B cell (primary cell): ENCODE data around the gene PGAP6. TPM values are rescaled to one million over a fixed set of nuclear protein-coding genes. Genes with fewer than 3 reads are reported as not detected.

Experiments used
- ATAC-seq: fragments of 200-7000 bp; cut with Tn5 transposase; one replicate; pipeline ENCODE4 v1.10.0; 2021; ENCODE audit warnings: low read depth, mild to moderate bottlenecking, moderate number of reproducible peaks, moderate library complexity
- CTCF ChIA-PET: fragments of 350-600 bp; sonication (Branson Sonifier 250); formaldehyde crosslinking; loops from one replicate; lab custom pipeline; 2021; ENCODE audit warnings: antibody characterized with exemption, inconsistent platforms; lab: Charles Lee
- POLR2A ChIA-PET: fragments of 350-600 bp; sonication (Branson Sonifier 250); formaldehyde crosslinking; loops from one replicate; lab custom pipeline; 2021; ENCODE audit warnings: antibody characterized with exemption; lab: Charles Lee
- DNase-seq: peaks from one replicate; pipeline ENCODE4 v3.0.0; 2013
- H2AFZ ChIP-seq: 2 replicates; pipeline ENCODE4 v1.6.1; 2012; ENCODE audit warnings: mild to moderate bottlenecking, low read depth, low read length; ENCODE audit not compliant: insufficient read depth, poor library complexity, severe bottlenecking
- H3K27ac ChIP-seq, 2 donors: 1 replicate in 1 of 2; 2 replicates in 1 of 2; pipeline ENCODE4 v1.5.1; 2012 to 2013; ENCODE audit warnings: low read length in 2 of 2, mild to moderate bottlenecking in 2 of 2, moderate library complexity in 1 of 2
- H3K27me3 ChIP-seq, 4 experiments: fragments of 200-600 bp in 1 of 4; sonication (generic) in 1 of 4; replicated peaks in 1 of 4; 1 replicate in 2 of 4; 2 replicates in 2 of 4; pipeline versions ENCODE4 v1.6.1 to v1.7.0; 2013 to 2016; ENCODE audit warnings: low read length in 3 of 4, mild to moderate bottlenecking in 2 of 4, mixed read lengths in 1 of 4, moderate library complexity in 1 of 4; ENCODE audit not compliant: insufficient read depth in 4 of 4, control insufficient read depth in 3 of 4; ENCODE audit errors: control extremely low read depth in 1 of 4
- H3K36me3 ChIP-seq, 2 experiments: replicated peaks in 1 of 2; 1 replicate in 1 of 2; 2 replicates in 1 of 2; pipeline versions ENCODE4 v1.6.1 to v1.7.1; 2013; ENCODE audit warnings: low read length in 1 of 2; ENCODE audit not compliant: insufficient read depth in 2 of 2, control insufficient read depth in 1 of 2; ENCODE audit errors: control extremely low read depth in 1 of 2, extremely low read depth in 1 of 2
- H3K4me1 ChIP-seq, 2 donors: fragments of 200-600 bp in 1 of 2; sonication (generic) in 1 of 2; 1 replicate in 1 of 2; 2 replicates in 1 of 2; pipeline versions ENCODE4 v1.5.1 to v1.6.1; 2013 to 2017; ENCODE audit warnings: low read length in 2 of 2; ENCODE audit not compliant: control insufficient read depth in 2 of 2, insufficient read depth in 2 of 2
- H3K4me2 ChIP-seq: replicated peaks from 2 replicates; pipeline ENCODE3; 2012; ENCODE audit warnings: mild to moderate bottlenecking, low read depth, low read length; ENCODE audit not compliant: poor library complexity, severe bottlenecking
- H3K4me3 ChIP-seq, 5 experiments: fragments of 200-600 bp in 1 of 5; sonication (generic) in 1 of 5; 1 replicate in 3 of 5; 2 replicates in 2 of 5; pipeline versions ENCODE4 v1.5.1 to v1.7.0; 2011 to 2016; ENCODE audit warnings: low read length in 4 of 5, mild to moderate bottlenecking in 4 of 5, low read depth in 2 of 5, control low read depth in 1 of 5, moderate library complexity in 1 of 5; ENCODE audit not compliant: insufficient read depth in 1 of 5; ENCODE audit errors: control extremely low read depth in 1 of 5, extremely low read depth in 1 of 5
- H3K79me2 ChIP-seq: fragments of 200-600 bp; sonication (generic); one replicate; pipeline ENCODE4 v1.6.0; 2016; ENCODE audit warnings: low read length; ENCODE audit not compliant: control insufficient read depth, insufficient read depth
- H3K9ac ChIP-seq: fragments of 200-600 bp; sonication (generic); 2 replicates; pipeline ENCODE4 v1.6.1; 2017; ENCODE audit warnings: mild to moderate bottlenecking, low read length, moderate library complexity
- H3K9me3 ChIP-seq, 3 donors: one replicate each; pipeline versions ENCODE4 v1.6.1 to v1.7.1; 2013; ENCODE audit warnings: low read length in 2 of 3; ENCODE audit not compliant: control insufficient read depth in 2 of 3, insufficient read depth in 1 of 3; ENCODE audit errors: control extremely low read depth in 1 of 3
- H4K20me1 ChIP-seq: 2 replicates; pipeline ENCODE4 v1.6.0; 2012; ENCODE audit warnings: mild to moderate bottlenecking, low read length; ENCODE audit not compliant: insufficient read depth, control insufficient read depth, poor library complexity, severe bottlenecking
- H3K27ac Mint-ChIP-seq: one replicate; pipeline ENCODE4 v1.8.0; 2021; ENCODE audit warnings: mixed read lengths
- H3K27me3 Mint-ChIP-seq: one replicate; pipeline ENCODE4 v1.8.0; 2021; ENCODE audit warnings: mixed read lengths
- H3K4me1 Mint-ChIP-seq: one replicate; pipeline ENCODE4 v1.8.0; 2021; ENCODE audit warnings: mixed read lengths
- H3K4me3 Mint-ChIP-seq: one replicate; pipeline ENCODE4 v1.8.0; 2021; ENCODE audit warnings: mixed read lengths
- H3K9me3 Mint-ChIP-seq: one replicate; pipeline ENCODE4 v1.8.0; 2022; ENCODE audit warnings: mixed read lengths; ENCODE audit not compliant: insufficient read depth
- EZH2 ChIP-seq: IDR thresholded peaks from 2 replicates; pipeline ENCODE4 v1.6.1; 2012; ENCODE audit warnings: borderline replicate concordance, low read depth, mild to moderate bottlenecking, moderate library complexity, low read length; ENCODE audit not compliant: insufficient read depth, poor library complexity, severe bottlenecking
- WGBS: methylation state at CpG from one replicate; pipeline ENCODE4 v1.1.5; 2013; ENCODE audit warnings: missing lambda C conversion rate; ENCODE audit not compliant: insufficient coverage; 5-methylcytosine and 5-hydroxymethylcytosine counted together
- intact Hi-C: fragments of 100-400 bp; cut with micrococcal nuclease; formaldehyde crosslinking; loops from one replicate; pipeline ENCODE4 v1.10.0; 2022
- polyA plus RNA-seq: library from polyadenylated mRNA; depleted of rRNA; stranded (reverse); fragments of >200 nt; gene quantifications from 2 replicates; pipeline ENCODE4 v1.2.3, GENCODE V29; 2012
- total RNA-seq, 2 donors: library from RNA; stranded (reverse); fragments of 120-200 nt in 1 of 2; gene quantifications; 1 replicate in 1 of 2; 2 replicates in 1 of 2; pipeline versions ENCODE4 v1.2.3 to v1.2.4, GENCODE V29; 2013 to 2022
- TF ChIP-seq, protein P1 (sequence below): fragments of 200-600 bp; IDR thresholded peaks from one replicate; pipeline ENCODE4 v1.8.0; 2022; ENCODE audit warnings: antibody characterized with exemption, mild to moderate bottlenecking

Gene PGAP6
- total and polyA plus RNA-seq, 2 donors (not counting 1 experiment from before 2014, with no cell fraction given) = 47.4 to 158 TPM

DNA sequence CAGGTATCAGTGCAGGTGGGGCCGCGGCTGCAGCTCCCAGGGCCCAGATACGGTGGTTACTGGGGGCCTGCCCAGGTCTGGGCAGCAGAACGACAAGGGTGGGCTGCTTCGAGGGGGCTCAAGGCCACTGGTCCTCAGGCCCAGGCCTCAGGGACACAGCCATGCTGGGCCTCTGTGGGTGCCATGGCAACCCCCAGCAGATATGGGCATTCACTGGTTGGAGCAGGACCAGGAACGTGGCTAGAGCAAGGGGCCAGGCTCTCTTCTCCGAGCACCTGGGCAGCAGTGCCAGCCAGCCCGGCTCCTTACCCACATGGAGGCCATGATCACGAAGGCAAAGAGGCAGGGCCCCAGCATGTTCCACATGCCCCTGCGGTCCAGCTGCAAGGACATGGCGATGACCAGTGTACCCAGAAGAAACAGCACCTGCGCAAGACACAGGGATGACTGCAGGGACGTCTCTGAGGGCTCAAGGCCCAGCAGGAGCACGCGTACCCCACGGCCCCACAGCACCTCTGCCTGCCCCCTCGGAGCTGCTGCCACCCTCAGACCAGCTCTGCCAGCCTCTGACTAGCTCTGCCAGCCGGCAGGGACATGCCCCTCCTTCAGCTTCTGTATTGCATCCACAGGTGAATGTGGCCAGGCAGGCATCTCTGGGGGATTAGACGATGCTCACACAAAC is 9.3 kb downstream of the PGAP6 start:
- H2AFZ ChIP-seq = no peak overlapping the region
- whole genome bisulfite sequencing = 96% methylated on average over 19 of the region's 19 CpGs
- H3K27ac ChIP-seq = no peak overlapping the region
- intact Hi-C loops = no loop called here
- peaks cover 17% of the 10 kb centered on the region for H3K4me1 Mint-ChIP-seq
- ATAC-seq (no peak), DNase-seq (no peak)
- H3K27ac Mint-ChIP-seq = peak overlapping the region; percentile 83
- no peak overlapping the region for H3K4me2 ChIP-seq
- H3K4me3 Mint-ChIP-seq = no peak overlapping the region
- no peak overlapping the region for H3K9ac ChIP-seq
- POLR2A ChIA-PET = interaction anchor here (0.5 kb wide), 1 partner anchor 12 kb away, joined by 8 read pairs; no protein-coding TSS in a partner anchor
- no peaks in the 10 kb centered on the region for H3K27me3 Mint-ChIP-seq
- H3K79me2 ChIP-seq = no peaks in the 10 kb centered on the region
- CTCF ChIA-PET = interaction anchor here (0.9 kb wide), 1 partner anchor 10 kb away, joined by 3 read pairs; no protein-coding TSS in a partner anchor
- no peaks in the 10 kb centered on the region for H3K9me3 Mint-ChIP-seq
- no peak overlapping the region for H3K4me3 ChIP-seq
- H3K27me3 ChIP-seq = no peaks in the 10 kb centered on the region
- no peaks in the 10 kb centered on the region for H4K20me1 ChIP-seq
- peaks cover 0 to 52% of the 10 kb centered on the region in 2 experiments for H3K36me3 ChIP-seq
- H3K4me1 ChIP-seq = peaks cover 6 to 18% of the 10 kb centered on the region in 2 donors
- no peaks in the 10 kb centered on the region for H3K9me3 ChIP-seq
- TF ChIP-seq, protein P1, sequence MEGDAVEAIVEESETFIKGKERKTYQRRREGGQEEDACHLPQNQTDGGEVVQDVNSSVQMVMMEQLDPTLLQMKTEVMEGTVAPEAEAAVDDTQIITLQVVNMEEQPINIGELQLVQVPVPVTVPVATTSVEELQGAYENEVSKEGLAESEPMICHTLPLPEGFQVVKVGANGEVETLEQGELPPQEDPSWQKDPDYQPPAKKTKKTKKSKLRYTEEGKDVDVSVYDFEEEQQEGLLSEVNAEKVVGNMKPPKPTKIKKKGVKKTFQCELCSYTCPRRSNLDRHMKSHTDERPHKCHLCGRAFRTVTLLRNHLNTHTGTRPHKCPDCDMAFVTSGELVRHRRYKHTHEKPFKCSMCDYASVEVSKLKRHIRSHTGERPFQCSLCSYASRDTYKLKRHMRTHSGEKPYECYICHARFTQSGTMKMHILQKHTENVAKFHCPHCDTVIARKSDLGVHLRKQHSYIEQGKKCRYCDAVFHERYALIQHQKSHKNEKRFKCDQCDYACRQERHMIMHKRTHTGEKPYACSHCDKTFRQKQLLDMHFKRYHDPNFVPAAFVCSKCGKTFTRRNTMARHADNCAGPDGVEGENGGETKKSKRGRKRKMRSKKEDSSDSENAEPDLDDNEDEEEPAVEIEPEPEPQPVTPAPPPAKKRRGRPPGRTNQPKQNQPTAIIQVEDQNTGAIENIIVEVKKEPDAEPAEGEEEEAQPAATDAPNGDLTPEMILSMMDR = no peak
- no peak for TF ChIP-seq EZH2
